Stimulated activated CD8-positive, alpha-beta memory T cell treated with anti-CD3 and anti-CD28 coated beads, Interleukin-2, amount 100 ng/mL, for 1 hour (primary cell): ENCODE measurements around the gene RPP25.
"Not testable (repeated sequence)": the region's sequence is repeated elsewhere in the genome, so short reads cannot be mapped to it uniquely, and the experiment has no call there.

Experiments
- DNase-seq, 2 donors: peaks; one replicate each; pipeline ENCODE4 v3.0.0-alpha.2; 2020; ENCODE audit warnings: low read depth in 2 of 2

Gene RPP25

DNA sequence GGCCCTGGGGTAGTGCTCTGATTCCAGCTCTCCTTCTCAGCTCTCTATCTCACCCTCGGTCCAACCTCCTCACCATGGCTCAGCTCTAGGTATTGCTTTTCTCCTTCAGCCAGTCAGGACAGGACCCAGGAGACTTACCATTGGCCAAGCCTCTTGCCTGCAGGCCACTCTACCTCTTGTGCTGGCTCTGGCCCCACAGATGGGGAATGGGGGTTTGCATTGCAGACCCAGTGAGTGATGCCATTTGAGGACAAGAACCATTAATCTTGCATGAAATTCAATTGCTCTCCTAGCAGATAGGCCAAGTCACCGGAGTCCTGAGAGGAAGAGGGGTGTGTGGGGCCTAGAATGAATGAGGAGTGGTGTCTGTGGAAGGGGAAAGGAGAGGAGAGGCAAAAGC is 6.1 kb upstream of the RPP25 start:
- no peak for DNase-seq

- no peak for DNase-seq
These were observed 5.6 kb upstream of the RPP25 start for GRCh38 chr15:74962219-74962618.

GRCh38 chr15:74961616-74962015 is 5.0 kb upstream of the RPP25 start:
- DNase-seq: no peak

GRCh38 chr15:74960995-74961588 is 4.5 kb upstream of the RPP25 start:
- no peak for DNase-seq

- DNase-seq: no peak
These were observed 3.7 kb upstream of the RPP25 start for GRCh38 chr15:74960286-74960685.

DNA sequence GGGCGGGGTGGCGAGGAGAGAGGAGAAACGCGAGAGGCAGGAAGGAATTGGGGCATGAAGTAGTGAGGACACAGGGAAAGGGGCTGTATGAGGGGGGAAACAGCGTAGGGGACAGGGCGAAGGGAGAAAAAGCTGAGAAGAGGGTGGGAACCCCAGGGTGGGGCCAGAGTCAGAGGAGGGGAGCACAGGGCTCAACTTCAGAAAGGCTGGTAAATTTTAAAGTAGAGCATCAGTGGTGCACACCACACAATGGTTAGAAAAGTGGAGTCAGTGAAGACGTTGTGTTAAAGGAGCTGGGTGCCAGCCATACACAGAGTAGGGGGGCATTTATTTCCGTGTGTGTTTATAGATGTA is 3.0 kb upstream of the RPP25 start:
- DNase-seq: no peak

- no peak for DNase-seq
These were observed 2.5 kb upstream of the RPP25 start for GRCh38 chr15:74958908-74959585.

GRCh38 chr15:74958320-74958907 is 1.8 kb upstream of the RPP25 start:
- DNase-seq: no peak

- no peak for DNase-seq
These were observed 984 bp upstream of the RPP25 start for GRCh38 chr15:74957476-74958035.

DNA sequence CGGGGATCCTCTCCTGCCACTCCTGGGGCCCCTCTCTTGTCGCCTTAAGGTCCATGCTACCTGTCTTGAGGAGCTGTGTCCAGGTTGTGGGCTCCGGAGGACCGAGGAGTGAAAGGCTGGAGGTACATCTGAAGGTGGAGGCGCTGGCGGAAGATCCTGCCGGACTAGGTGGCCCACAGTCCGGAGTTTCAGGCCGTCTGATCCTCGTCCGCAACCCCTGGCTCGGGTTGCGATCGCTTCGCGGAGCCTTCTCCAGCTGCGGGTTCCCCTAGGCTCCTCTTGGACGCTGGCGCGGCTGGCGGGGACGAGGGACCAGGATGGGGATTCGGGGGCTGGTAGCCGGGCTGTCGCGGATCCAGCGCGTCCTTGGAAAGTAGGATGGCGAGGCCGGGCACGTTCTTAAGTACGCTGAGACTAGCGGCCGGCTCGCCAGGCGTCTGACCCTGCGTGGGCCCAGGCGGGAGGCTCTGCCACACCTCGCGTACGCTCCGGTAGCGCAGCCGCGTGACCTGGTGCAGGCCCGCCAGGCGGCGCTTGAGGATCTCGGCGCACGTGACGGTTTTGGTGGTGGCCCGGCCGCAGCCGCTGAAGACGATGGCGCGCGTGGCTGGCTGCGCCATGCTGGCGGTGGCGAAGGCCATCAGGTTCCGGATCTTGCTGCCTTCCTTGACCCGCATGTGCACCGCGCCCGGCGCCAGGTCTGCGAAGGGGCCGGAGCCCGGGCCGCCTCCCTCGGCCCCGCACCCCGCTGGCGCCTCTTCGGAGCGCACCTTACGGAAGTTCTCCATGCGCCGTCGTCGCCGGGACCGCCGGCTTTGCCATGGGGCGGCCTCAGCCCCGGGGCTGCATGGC is 550 bp downstream of the RPP25 start:
- DNase-seq: peak; percentile 27 to 37

GRCh38 chr15:74955017-74955416 is 1.6 kb downstream of the RPP25 start:
- DNase-seq: no peak

DNA sequence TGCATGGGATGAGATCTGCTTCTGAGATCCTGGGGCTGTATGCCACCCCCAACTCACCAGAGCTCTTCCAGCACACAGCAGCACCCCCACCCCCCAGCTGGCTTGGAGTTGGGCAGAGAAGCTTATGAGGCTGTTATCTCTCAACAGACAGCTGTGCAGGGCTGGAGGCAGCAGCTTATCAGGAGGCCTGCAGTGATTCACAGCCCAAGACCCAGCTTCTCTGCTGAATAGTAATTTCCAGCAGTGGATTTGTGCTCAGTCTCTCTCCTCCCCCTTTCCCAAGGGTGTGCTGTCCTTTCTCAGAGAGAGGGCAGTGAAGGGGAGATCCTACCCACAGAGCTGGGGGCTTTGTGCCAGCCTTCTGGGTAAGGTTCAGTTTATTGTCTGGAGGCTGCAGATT is 2.1 kb downstream of the RPP25 start:
- DNase-seq: no peak

DNA sequence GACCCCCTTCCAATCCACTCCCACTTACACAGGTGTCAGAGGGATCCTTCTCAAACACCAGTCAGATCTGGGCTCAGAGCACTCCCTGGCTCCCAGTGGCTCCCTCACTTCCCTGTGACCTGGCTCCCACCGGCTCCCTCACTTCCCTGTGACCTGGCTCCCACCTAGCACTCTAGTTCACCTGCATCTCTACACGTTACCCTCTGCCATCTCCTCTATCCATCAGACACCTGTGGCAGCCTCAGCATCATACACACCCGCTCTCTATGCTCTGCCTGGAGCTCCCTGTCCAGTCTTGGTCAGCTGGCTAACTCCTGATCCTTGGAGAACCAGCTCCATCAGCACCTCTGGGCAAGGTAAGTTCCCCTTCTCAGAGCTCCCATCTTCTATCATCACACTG is 5.6 kb downstream of the RPP25 start:
- DNase-seq: no peak

DNA sequence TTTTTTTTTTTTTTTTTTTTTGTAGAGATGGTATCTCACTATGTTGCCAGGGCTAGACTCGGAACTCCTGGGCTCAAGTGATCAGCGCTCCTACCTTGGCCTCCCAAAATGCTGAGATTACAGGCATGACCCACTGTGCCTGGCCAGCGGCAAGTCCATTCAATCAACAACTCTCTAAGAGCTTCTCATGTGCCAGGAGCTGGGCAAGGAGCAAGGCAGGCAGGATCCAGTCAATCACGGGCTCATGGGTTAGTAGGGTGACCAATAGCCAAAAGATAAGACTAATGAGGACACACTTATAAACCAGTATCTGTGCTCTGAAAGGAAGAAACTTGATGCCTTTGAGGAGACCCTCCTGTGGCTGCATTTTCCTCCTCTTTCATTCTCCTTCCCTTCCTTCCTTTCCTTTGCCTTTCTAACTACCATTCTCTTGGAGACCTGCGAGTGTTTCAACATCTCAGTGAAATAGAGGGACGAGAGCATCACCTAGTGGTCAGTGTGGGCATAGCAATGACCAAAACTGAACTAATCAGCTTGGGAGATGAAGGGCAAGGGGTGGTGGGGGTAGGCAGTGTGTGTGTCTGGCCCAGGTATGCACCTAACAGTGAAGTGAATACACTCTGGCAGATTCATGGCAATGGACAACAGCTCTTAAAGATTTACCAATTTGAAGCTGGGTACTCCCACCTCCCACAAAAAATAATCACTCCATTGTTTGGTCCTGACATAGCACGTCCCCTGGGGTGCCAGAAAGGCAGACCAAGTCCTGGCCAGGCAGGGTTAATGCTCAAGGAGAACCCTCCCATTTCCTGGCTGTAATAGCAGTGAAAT is 6.3 kb downstream of the RPP25 start:
- DNase-seq: peak; percentile 54 to 65

DNA sequence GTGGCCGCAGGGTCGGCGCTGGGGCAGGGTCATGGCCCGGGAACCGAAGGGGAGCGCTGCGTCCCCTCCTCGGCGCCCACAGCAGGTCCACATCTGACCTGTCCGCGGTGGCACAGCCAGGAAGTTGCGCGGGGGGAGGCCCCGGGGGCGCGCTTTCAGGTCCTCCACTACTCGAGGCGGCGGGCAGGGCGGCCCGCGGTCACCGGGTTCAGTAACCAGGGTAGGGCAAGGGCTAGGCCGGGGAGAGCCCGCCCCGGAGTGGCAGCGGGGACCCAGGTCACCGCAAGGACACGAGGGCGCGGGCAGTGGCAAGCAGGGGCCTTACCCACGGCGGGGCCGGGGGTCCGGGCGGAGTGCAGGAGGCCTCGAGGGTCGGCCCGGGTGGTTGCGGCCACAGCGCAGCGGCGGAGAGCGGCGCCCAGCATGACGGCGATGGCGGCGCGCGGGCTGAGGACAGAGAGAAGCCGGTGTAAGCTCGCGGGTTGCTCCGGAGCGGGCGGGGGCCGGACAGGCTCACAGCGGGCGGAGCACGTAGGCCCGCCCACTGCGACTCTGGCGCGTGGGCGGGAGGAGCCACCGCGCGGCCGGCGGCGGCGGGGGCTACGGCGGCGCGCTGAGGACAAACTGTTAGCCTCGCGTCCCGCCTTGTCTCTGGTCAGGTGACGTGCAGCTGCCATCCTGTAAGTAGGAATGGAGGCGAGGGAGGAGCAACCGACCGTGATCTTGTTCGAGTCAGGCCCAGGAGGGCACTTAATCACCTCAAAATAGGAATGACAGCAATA is 18.8 kb downstream of the RPP25 start, which contains the start of gene COX5A:
TSS of gene COX5A (minus strand) at position 484 of the 782 bp plus-strand sequence. CDS start at position 425, 59 bp downstream.
- peak; percentile 83 to 84 for DNase-seq

- DNase-seq: no peak
These were observed 19.3 kb downstream of the RPP25 start for GRCh38 chr15:74937272-74937589.

DNA sequence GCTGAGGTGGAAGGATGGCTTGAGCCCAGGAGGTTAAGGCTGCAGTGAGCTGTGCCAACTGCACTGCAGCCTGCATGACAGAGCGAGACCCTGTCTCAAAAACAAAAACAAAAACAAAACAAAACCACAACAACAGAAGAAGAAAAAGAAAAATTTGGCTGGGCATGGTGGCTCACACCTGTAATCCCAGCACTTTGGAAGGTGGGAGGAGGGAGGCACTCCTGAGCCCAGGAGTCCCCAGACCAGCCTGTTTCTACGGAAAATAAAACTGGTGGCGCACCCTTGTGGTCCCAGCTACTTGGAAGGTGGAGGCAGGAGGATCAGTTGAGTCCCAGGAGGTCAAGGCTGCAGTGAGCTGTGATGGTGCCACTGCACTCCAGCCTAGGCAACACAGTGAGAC is 21.4 kb downstream of the RPP25 start:
- not testable (repeated sequence) for DNase-seq

- DNase-seq: no peak
These were observed 23.0 kb downstream of the RPP25 start for GRCh38 chr15:74933573-74933972.

GRCh38 chr15:74928771-74929198 is 27.8 kb downstream of the RPP25 start:
- no peak for DNase-seq

DNA sequence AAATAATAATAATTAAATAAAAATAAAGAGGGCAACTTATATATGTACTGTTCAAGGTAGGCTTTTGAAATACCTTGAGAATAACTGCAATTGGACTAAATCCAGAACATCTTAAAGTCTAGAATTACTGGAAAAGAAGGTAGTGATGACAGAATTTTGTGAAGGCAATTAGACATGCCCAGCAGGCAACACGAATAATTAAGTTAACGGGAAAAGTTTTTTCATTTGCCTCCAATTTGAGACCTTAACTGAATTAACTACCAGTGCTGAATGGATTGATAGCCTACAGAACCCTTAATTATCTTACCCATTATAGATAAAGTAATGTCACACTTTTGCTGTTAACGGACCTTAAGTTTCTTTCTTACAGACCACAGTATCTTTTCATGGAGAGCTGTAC is 32.0 kb downstream of the RPP25 start:
- DNase-seq: no peak

DNA sequence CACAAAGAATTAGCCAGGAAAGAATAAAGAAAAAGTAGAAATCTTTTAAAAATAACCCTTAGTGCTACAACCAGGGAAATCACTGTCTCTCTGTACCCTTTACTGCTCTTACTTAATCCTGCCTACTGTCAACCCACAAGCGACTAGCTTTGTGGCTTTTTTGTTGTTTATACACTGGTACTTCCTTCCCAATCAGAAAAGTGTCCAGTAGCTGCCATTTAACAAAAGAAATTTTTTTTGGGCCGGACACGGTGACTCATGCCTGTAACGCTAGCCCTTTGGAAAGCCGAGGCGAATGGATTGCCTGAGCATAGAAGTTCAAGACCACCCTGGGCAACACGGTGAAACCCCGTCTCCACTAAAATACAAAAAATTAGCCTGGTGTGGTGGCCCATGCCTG is 36.1 kb downstream of the RPP25 start:
- DNase-seq: no peak
